Measurements from ENCODE around the gene PDE4D. TPM values are rescaled to one million over a fixed set of nuclear protein-coding genes. Genes with fewer than 3 reads are reported as not detected.
A peak's percentile ranks its signal among the peaks of the same experiment; 100 is the strongest.

Gene PDE4D
- total and polyA plus RNA-seq, 10 of the 15 experiments (the other 5 are each of a cell fraction or from before 2014, with no cell fraction given), result 0.87 to 4.1 (median 2.2) TPM

GRCh38 chr5:59178482-59178881, 715.0 kb downstream of the PDE4D start:
- DNase-seq (ENCODE audit: low read depth, low spot score) (no peak), ATAC-seq (no peak), FAIRE-seq (no peak)
- POLR2A ChIA-PET, result no interaction called here
- Histone ChIP-seq H3K4me1 (ENCODE audit: control insufficient read depth, insufficient read depth, low read length) (peaks cover 24% of the 10 kb centered on the region), H3K4me2 (ENCODE audit: control insufficient read depth, insufficient read depth) (0 out of 2 replicates have a peak overlapping the region, but pooled peaks have one; percentile 7), H3K27ac (ENCODE audit: control insufficient read depth, insufficient read depth) (no peak overlapping the region), H3K27me3 (replicated peaks in 1 of 2; ENCODE audit: control insufficient read depth in 2 of 2, insufficient read depth in 2 of 2, low read length in 1 of 2) (no peaks in the 10 kb centered on the region; a peak in 1 of 4 replicates), H3K9ac (ENCODE audit: control insufficient read depth, insufficient read depth, low read length) (no peak overlapping the region), H3K4me3 (no peak overlapping the region), H4K20me1 (ENCODE audit: control insufficient read depth, insufficient read depth) (no peaks in the 10 kb centered on the region), H3K36me3 (ENCODE audit: control insufficient read depth in 2 of 2, insufficient read depth in 2 of 2, low read length in 1 of 2) (no peaks in the 10 kb centered on the region), H3K9me3 (replicated peaks; ENCODE audit: control insufficient read depth, insufficient read depth, low read length) (no peaks in the 10 kb centered on the region), H3K79me2 (ENCODE audit: control insufficient read depth, insufficient read depth, low read length) (no peaks in the 10 kb centered on the region), H2AFZ (ENCODE audit: control insufficient read depth, low read depth, low read length) (no peak overlapping the region)
- intact Hi-C loops (cut with micrococcal nuclease; ENCODE audit: unreplicated experiment) (loop anchor here (2.0 kb wide), 1 partner anchor 52 kb away; no protein-coding TSS in a partner anchor), in situ Hi-C loops (cut with MboI) (loop anchor here (25.0 kb wide), 1 partner anchor 484 kb away; no protein-coding TSS in a partner anchor)
- BruUV-seq (replicated peaks), result no TSS peak
- CTCF ChIA-PET, result interaction anchor here (1.0 to 1.8 kb wide), 5 partner anchors 11 to 292 kb away, joined by 3 to 8 read pairs (median 3); no protein-coding TSS in a partner anchor
- RAD21 ChIA-PET (ENCODE audit: unreplicated experiment), result interaction anchor here (1.2 to 1.3 kb wide), 2 partner anchors 54 to 142 kb away, joined by 3 to 4 read pairs; no protein-coding TSS in a partner anchor
- SMC1A ChIA-PET (ENCODE audit: uncharacterized antibody, unreplicated experiment), result interaction anchor here (0.8 to 1.0 kb wide), 2 partner anchors 9 to 143 kb away, joined by 4 to 5 read pairs; no protein-coding TSS in a partner anchor
- TF ChIP-seq NFIC (IDR thresholded peaks at IDR 0.05; ENCODE audit: low read depth, low read length) (0 out of 2 replicates have a peak, but pooled peaks have one; percentile 30), MTA3 (IDR thresholded peaks at IDR 0.05; ENCODE audit: borderline replicate concordance, low read length) (0 out of 2 replicates have a peak, but pooled peaks have one; percentile 8), MEF2A (IDR thresholded peaks at IDR 0.05; ENCODE audit: insufficient read depth, low read depth, low read length) (0 out of 2 replicates have a peak, but pooled peaks have one; percentile 29), ZNF24 (IDR thresholded peaks at IDR 0.05) (no peak)
- 76% methylated on average over 1 of the region's 1 CpG for WGBS (ENCODE audit: insufficient coverage, insufficient replicate concordance, low lambda C conversion rate, missing lambda C conversion rate)

GRCh38 chr5:59178071-59178470, 715.5 kb downstream of the PDE4D start:
- Histone ChIP-seq H4K20me1 (ENCODE audit: control insufficient read depth, insufficient read depth) (no peaks in the 10 kb centered on the region), H3K79me2 (ENCODE audit: control insufficient read depth, insufficient read depth, low read length) (no peaks in the 10 kb centered on the region), H3K4me1 (ENCODE audit: control insufficient read depth, insufficient read depth, low read length) (peaks cover 24% of the 10 kb centered on the region), H3K4me2 (ENCODE audit: control insufficient read depth, insufficient read depth) (0 out of 2 replicates have a peak overlapping the region, but pooled peaks have one; percentile 7), H3K36me3 (ENCODE audit: control insufficient read depth in 2 of 2, insufficient read depth in 2 of 2, low read length in 1 of 2) (no peaks in the 10 kb centered on the region), H2AFZ (ENCODE audit: control insufficient read depth, low read depth, low read length) (no peak overlapping the region; the same call in 1 of the 2 replicates), H3K27me3 (replicated peaks in 1 of 2; ENCODE audit: control insufficient read depth in 2 of 2, insufficient read depth in 2 of 2, low read length in 1 of 2) (no peaks in the 10 kb centered on the region), H3K9ac (ENCODE audit: control insufficient read depth, insufficient read depth, low read length) (no peak overlapping the region), H3K4me3 (no peak overlapping the region), H3K27ac (ENCODE audit: control insufficient read depth, insufficient read depth) (no peak overlapping the region), H3K9me3 (replicated peaks; ENCODE audit: control insufficient read depth, insufficient read depth, low read length) (no peaks in the 10 kb centered on the region)
- ChIA-PET CTCF (interaction anchor here (1.1 to 1.8 kb wide), 3 partner anchors 190 to 292 kb away, joined by 3 to 8 read pairs (median 4); no protein-coding TSS in a partner anchor), RAD21 (ENCODE audit: unreplicated experiment) (interaction anchor here (1.2 to 1.3 kb wide), 2 partner anchors 54 to 141 kb away, joined by 3 to 4 read pairs; no protein-coding TSS in a partner anchor), POLR2A (no interaction called here), SMC1A (ENCODE audit: uncharacterized antibody, unreplicated experiment) (interaction anchor here (0.8 to 1.0 kb wide), 2 partner anchors 10 to 142 kb away, joined by 4 to 5 read pairs; no protein-coding TSS in a partner anchor)
- intact Hi-C loops (cut with micrococcal nuclease; ENCODE audit: unreplicated experiment), result loop anchor here (2.0 kb wide), 1 partner anchor 51 kb away; no protein-coding TSS in a partner anchor
- in situ Hi-C loops (cut with MboI), result loop anchor here (25.0 kb wide), 1 partner anchor 484 kb away; no protein-coding TSS in a partner anchor
- FAIRE-seq (no peak), ATAC-seq (peak; percentile 39), DNase-seq (ENCODE audit: low read depth, low spot score) (no peak)
- TF ChIP-seq DPF2 (IDR thresholded peaks at IDR 0.05), result 0 out of 2 replicates have a peak, but pooled peaks have one; percentile 26
- TF ChIP-seq RUNX3 (IDR thresholded peaks at IDR 0.05; ENCODE audit: low read length), result peak; percentile 39
- peak; percentile 5; the same call in 1 of the 2 replicates for TF ChIP-seq SPI1 (IDR thresholded peaks at IDR 0.05; ENCODE audit: borderline replicate concordance, insufficient read depth, low read depth, low read length)
- no peak for TF ChIP-seq ZNF622 (IDR thresholded peaks at IDR 0.05)
- TF ChIP-seq IKZF1 (conservative IDR thresholded peaks at IDR 0.05), result peak; percentile 63
- no peak for TF ChIP-seq HCFC1 (IDR thresholded peaks at IDR 0.05; ENCODE audit: low read length)
- no peak for TF ChIP-seq NFXL1 (IDR thresholded peaks at IDR 0.05; ENCODE audit: borderline replicate concordance)
- TF ChIP-seq PAX5 (IDR thresholded peaks at IDR 0.05; ENCODE audit: borderline replicate concordance, low read depth, low read length), result peak; percentile 33; the same call in 1 of the 2 replicates
- TF ChIP-seq IKZF2 (IDR thresholded peaks at IDR 0.05), result peak; percentile 55 to 62
- TF ChIP-seq BCL11A (IDR thresholded peaks at IDR 0.05; ENCODE audit: low read depth, low read length), result peak; percentile 29; the same call in 1 of the 2 replicates
- TF ChIP-seq EP300 (IDR thresholded peaks at IDR 0.05; ENCODE audit: borderline replicate concordance in 1 of 2, control insufficient read depth in 1 of 2, low read depth in 2 of 2, low read length in 2 of 2), result peak in 1 of 2 experiments; percentile 58; a peak in 1 of 4 replicates
- peak; percentile 27; the same call in 1 of the 2 replicates for TF ChIP-seq IRF4 (IDR thresholded peaks at IDR 0.05; ENCODE audit: low read depth, low read length)
- TF ChIP-seq NFIC (IDR thresholded peaks at IDR 0.05; ENCODE audit: low read depth, low read length), result peak; percentile 55; the same call in 1 of the 2 replicates
- peak; percentile 53 for TF ChIP-seq MTA2 (IDR thresholded peaks at IDR 0.05; ENCODE audit: low read depth)
- BruUV-seq (replicated peaks), result no TSS peak
- WGBS (ENCODE audit: insufficient coverage, insufficient replicate concordance, low lambda C conversion rate, missing lambda C conversion rate), result 17% methylated on average over 2 of the region's 2 CpGs

Data from GM12878 (cell line).